KMS-11 (cell line): ENCODE measurements around the gene ADAM33.

ENCODE experiments used
- H2AFZ ChIP-seq: fragments of 200-600 bp; sonication (generic); 2 replicates; pipeline ENCODE4 v1.6.1; 2016; ENCODE audit warnings: antibody characterized with exemption, mixed run types, low read depth
- H3K27ac ChIP-seq: fragments of 200-600 bp; sonication (generic); 2 replicates; pipeline ENCODE4 v1.6.1; 2016; ENCODE audit warnings: mild to moderate bottlenecking, mixed run types
- H3K27me3 ChIP-seq: fragments of 200-600 bp; sonication (generic); 2 replicates; pipeline ENCODE4 v1.6.1; 2017; ENCODE audit warnings: mild to moderate bottlenecking, low read depth, mixed run types, moderate library complexity; ENCODE audit not compliant: insufficient read depth
- H3K36me3 ChIP-seq: fragments of 200-600 bp; sonication (generic); 2 replicates; pipeline ENCODE4 v1.6.1; 2017; ENCODE audit warnings: mild to moderate bottlenecking, mixed run types; ENCODE audit not compliant: insufficient read depth
- H3K4me1 ChIP-seq: fragments of 200-600 bp; sonication (generic); 2 replicates; pipeline ENCODE4 v1.6.1; 2016; ENCODE audit warnings: mild to moderate bottlenecking, low read depth, mixed run types; ENCODE audit not compliant: poor library complexity, severe bottlenecking
- H3K4me2 ChIP-seq: fragments of 200-600 bp; sonication (generic); 2 replicates; pipeline ENCODE4 v1.7.0; 2016; ENCODE audit warnings: mild to moderate bottlenecking, mixed run types
- H3K4me3 ChIP-seq: fragments of 200-600 bp; sonication (generic); IDR thresholded peaks from 2 replicates; pipeline ENCODE4 v1.6.1; 2017; ENCODE audit warnings: low read depth, low read length, mixed read lengths; ENCODE audit not compliant: insufficient read depth
- H3K79me2 ChIP-seq: fragments of 200-600 bp; sonication (generic); 2 replicates; pipeline ENCODE4 v1.6.1; 2016; ENCODE audit warnings: low read depth, mixed run types; ENCODE audit not compliant: insufficient read depth
- H3K9ac ChIP-seq: fragments of 200-600 bp; sonication (generic); 2 replicates; pipeline ENCODE4 v1.6.1; 2016; ENCODE audit warnings: mild to moderate bottlenecking, mixed run types
- H4K20me1 ChIP-seq: fragments of 200-600 bp; sonication (generic); 2 replicates; pipeline ENCODE4 v1.6.1; 2016; ENCODE audit warnings: mild to moderate bottlenecking, mixed run types; ENCODE audit not compliant: insufficient read depth
- TF ChIP-seq, protein P1 (sequence below): fragments of 200-600 bp; sonication (generic); conservative IDR thresholded peaks from 2 replicates; pipeline ENCODE4 v1.6.1; 2017; ENCODE audit warnings: low read depth, mild to moderate bottlenecking, antibody characterized with exemption, low read length, moderate library complexity, mixed read lengths

Gene ADAM33

GRCh38 chr20:3707508-3707899 lies 25.7 kb upstream of the ADAM33 start:
- Histone ChIP-seq H3K27ac (no peak overlapping the region), H4K20me1 (no peaks in the 10 kb centered on the region)
- TF ChIP-seq, protein P1, sequence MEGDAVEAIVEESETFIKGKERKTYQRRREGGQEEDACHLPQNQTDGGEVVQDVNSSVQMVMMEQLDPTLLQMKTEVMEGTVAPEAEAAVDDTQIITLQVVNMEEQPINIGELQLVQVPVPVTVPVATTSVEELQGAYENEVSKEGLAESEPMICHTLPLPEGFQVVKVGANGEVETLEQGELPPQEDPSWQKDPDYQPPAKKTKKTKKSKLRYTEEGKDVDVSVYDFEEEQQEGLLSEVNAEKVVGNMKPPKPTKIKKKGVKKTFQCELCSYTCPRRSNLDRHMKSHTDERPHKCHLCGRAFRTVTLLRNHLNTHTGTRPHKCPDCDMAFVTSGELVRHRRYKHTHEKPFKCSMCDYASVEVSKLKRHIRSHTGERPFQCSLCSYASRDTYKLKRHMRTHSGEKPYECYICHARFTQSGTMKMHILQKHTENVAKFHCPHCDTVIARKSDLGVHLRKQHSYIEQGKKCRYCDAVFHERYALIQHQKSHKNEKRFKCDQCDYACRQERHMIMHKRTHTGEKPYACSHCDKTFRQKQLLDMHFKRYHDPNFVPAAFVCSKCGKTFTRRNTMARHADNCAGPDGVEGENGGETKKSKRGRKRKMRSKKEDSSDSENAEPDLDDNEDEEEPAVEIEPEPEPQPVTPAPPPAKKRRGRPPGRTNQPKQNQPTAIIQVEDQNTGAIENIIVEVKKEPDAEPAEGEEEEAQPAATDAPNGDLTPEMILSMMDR: no peak

DNA sequence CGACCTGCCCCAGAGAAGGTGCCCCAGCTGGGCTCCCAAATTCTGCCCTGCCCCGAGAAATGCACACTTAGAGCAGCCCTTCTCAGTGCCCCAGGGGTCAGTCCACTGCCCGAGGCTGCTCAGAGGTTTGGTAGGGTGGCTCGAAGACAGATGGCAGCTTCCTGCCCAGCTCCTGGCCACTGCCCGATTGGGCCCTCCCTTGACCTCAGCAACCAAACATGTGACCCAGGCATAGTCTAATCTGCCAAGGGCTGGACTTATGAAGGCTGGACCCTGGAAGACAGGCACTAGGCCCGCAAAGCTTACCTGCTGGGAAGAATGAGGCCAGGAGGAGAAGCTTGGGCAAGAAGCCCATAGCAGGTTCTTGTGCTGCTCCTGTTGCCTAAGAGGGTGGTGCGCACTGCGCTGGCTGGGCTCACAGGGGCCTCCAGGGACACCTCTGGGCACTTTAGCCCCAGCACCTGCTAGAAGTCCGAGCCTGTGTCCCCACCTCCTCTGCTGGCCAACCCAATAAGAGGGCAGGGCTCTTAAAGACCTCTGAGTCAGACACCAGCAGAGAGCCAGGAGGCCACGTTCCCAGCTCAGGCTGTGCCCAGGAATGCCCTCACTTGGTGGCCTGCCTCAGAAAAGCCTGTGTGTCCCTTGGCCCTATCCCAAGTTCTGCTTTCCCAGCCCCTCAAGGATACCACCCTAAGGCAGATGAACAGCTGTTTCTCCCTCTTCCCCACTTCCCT lies 25.1 kb upstream of the ADAM33 start:
- Histone ChIP-seq H3K79me2 (no peaks in the 10 kb centered on the region), H3K36me3 (no peaks in the 10 kb centered on the region), H3K27ac (no peak overlapping the region), H3K4me2 (no peak overlapping the region), H3K27me3 (no peaks in the 10 kb centered on the region), H3K4me3 (no peak overlapping the region), H2AFZ (no peak overlapping the region), H3K9ac (no peak overlapping the region), H4K20me1 (no peaks in the 10 kb centered on the region), H3K4me1 (no peaks in the 10 kb centered on the region)
- TF ChIP-seq, protein P1: no peak

More at GRCh38 chr20:3707508-3707899, 25.7 kb upstream of the ADAM33 start:
- Histone ChIP-seq H2AFZ (no peak overlapping the region), H3K36me3 (no peaks in the 10 kb centered on the region), H3K9ac (no peak overlapping the region), H3K4me2 (no peak overlapping the region), H3K27me3 (no peaks in the 10 kb centered on the region), H3K79me2 (no peaks in the 10 kb centered on the region), H3K4me3 (no peak overlapping the region), H3K4me1 (no peaks in the 10 kb centered on the region)

DNA sequence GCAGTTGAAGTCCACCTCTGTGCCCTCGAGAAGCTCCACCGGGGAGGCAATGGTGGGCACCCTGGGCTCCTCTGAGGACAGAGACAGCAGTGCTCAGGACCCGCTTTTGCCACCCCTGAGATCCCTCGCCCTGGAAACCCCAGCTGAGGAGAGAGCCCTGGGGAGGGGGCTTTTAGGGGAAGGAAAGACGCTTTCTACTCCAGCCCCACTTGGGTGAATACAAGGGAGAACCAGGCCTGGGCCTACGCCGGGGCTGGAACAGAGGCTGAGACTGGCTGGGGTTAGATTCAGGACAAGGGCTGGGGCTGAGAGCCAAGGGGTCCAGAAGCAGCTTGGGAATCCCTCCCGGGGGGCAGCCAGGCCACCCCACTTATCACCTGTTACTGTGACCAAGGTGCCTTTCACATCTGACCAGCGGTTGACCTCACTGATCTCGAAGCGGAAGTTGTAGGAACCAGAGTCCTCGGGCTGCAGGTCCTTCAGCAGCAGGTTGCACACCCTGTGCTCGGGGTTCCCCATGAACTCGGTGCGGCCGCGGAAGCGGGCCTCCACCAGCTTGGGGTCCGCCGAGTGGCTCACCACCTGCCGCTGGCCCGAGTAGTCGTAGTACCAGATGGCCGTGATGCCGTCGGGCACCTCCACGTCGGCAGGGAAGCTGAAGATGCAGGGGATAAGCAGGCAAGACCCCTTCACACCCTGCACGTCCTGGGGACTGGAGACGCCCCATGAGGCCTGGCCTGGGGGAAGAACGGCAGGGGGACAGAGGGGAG lies 24.3 kb upstream of the ADAM33 start:
- TF ChIP-seq, protein P1: no peak
- H3K4me3 ChIP-seq: no peak overlapping the region
- H3K36me3 ChIP-seq: no peaks in the 10 kb centered on the region
- no peaks in the 10 kb centered on the region for H3K27me3 ChIP-seq
- no peak overlapping the region for H3K9ac ChIP-seq
- H3K4me2 ChIP-seq: no peak overlapping the region
- no peak overlapping the region for H2AFZ ChIP-seq
- H3K79me2 ChIP-seq: no peaks in the 10 kb centered on the region
- H3K4me1 ChIP-seq: no peaks in the 10 kb centered on the region
- H3K27ac ChIP-seq: no peak overlapping the region
- H4K20me1 ChIP-seq: no peaks in the 10 kb centered on the region

- no peak overlapping the region for H3K4me2 ChIP-seq
- TF ChIP-seq, protein P1: no peak
- no peak overlapping the region for H3K9ac ChIP-seq
- H3K4me1 ChIP-seq: no peaks in the 10 kb centered on the region
- H3K79me2 ChIP-seq: no peaks in the 10 kb centered on the region
- H3K27ac ChIP-seq: no peak overlapping the region
- no peaks in the 10 kb centered on the region for H3K36me3 ChIP-seq
- no peak overlapping the region for H2AFZ ChIP-seq
- no peaks in the 10 kb centered on the region for H3K27me3 ChIP-seq
- H4K20me1 ChIP-seq: no peaks in the 10 kb centered on the region
- H3K4me3 ChIP-seq: no peak overlapping the region
These were observed 23.7 kb upstream of the ADAM33 start for GRCh38 chr20:3705491-3705969.
